Pancreas (tissue), 10 donors: ENCODE measurements around the gene CCDC73. TPM values are rescaled to one million over a fixed set of nuclear protein-coding genes. Genes with fewer than 3 reads are reported as not detected.

Experiments
- ATAC-seq, 4 donors: fragments of 200-7000 bp; cut with Tn5 transposase; one replicate each; pipeline versions ENCODE4 v1.8.0 to v1.9.1; 2020; ENCODE audit warnings: mild to moderate bottlenecking in 4 of 4, moderate library complexity in 4 of 4
- DNase-seq, 6 donors: peaks; one replicate each; pipeline ENCODE4 v3.0.0-alpha.2; 2020
- FAIRE-seq: peaks from 2 replicates; lab custom pipeline; 2012; peaks lifted over from hg19 to GRCh38; lab: Jason Lieb, UNC
- H3K27ac ChIP-seq, 4 donors: fragments of 200-600 bp; sonication (generic); 1 replicate in 3 of 4; 2 replicates in 1 of 4; pipeline versions ENCODE4 v1.5.0 to v1.8.0; 2020
- H3K27me3 ChIP-seq, 4 donors: fragments of 200-600 bp; one replicate each; pipeline ENCODE4 v1.8.0; 2021
- H3K36me3 ChIP-seq, 3 donors: fragments of 200-600 bp; sonication (generic) in 1 of 3; one replicate each; pipeline versions ENCODE4 v1.5.0 to v1.8.0; 2020 to 2021
- H3K4me1 ChIP-seq, 3 donors: fragments of 200-600 bp; one replicate each; pipeline ENCODE4 v1.8.0; 2021
- H3K4me3 ChIP-seq, 4 donors: fragments of 200-600 bp; sonication (generic) in 2 of 4; one replicate each; pipeline versions ENCODE4 v1.5.0 to v1.8.0; 2020 to 2021
- H3K9me3 ChIP-seq, 4 donors: fragments of 200-600 bp; one replicate each; pipeline ENCODE4 v1.8.0; 2021
- WGBS, 2 donors: extraction: QIAGEN DNeasy Blood & Tissue Kit; methylation state at CpG; one replicate each; pipeline ENCODE4 v1.1.7; 2013; 5-methylcytosine and 5-hydroxymethylcytosine counted together
- intact Hi-C, 3 donors: fragments of 100-400 bp; cut with DNase I; formaldehyde crosslinking; loops; one replicate each; pipeline versions ENCODE4 v1.11.1 to v1.14.2; 2022
- polyA plus RNA-seq, 2 donors: library from polyadenylated mRNA; stranded (reverse); fragments of 200-250 nt; gene quantifications; one replicate each; pipeline ENCODE4 v1.2.3, GENCODE V29; 2013
- total RNA-seq, 6 donors: library from RNA; stranded (reverse); fragmentation: NEBNext Ultra II Directional in 4 of 6; extraction: Animal tissue kit (Norgen Biotek cat#: 25700) in 4 of 6; gene quantifications; one replicate each; pipeline versions ENCODE4 v1.2.1 to v1.2.4, GENCODE V29; 2021 to 2023
- TF ChIP-seq, protein P1 (sequence below), 4 donors: fragments of 200-600 bp; sonication (generic) in 3 of 4; IDR thresholded peaks; one replicate each; pipeline versions ENCODE4 v1.5.0 to v1.8.0; 2021; ENCODE audit warnings: antibody characterized with exemption in 4 of 4
- donor health status: healthy with polysubstance abuse.
- donor health status: DM: no; HTN: no; CAD: no; lungs with moderate emphysema.
- donor health status: DM: no; HTN: no; CAD: no.
- donor health status: control.
- donor health status: control.
- donor health status: Bipolar disorder and iron deficiency.
- donor health status: DM: yes; HTN: yes; CAD: no.
- donor health status: DM: no; HTN: no; CAD: no.
- donor health status: DM: no; HTN: no; CAD: no.
- donor health status: DM: yes; HTN: yes; CAD: no.

Gene CCDC73
- total and polyA plus RNA-seq, 8 donors: 0.06 TPM; not detected in 7

DNA sequence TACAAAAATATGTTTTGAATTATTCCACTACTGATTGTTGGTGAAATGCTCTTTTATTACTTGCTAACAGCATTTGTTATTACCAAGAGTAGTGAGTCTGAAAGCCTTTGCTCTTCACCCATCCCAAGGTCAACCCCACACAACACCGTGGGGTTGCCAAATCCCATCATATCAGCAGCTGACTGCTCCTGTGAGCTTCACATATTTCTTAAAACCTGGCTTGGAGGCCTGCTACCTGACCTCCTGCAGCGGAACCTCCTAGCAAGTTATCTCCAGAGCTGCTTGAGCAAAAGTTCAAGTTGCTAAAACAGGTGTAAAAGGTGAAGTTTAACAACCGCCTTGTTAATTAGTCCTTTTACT is 230.9 kb downstream of the CCDC73 start:
- no peak overlapping the region for H3K27ac ChIP-seq
- TF ChIP-seq, protein P1, sequence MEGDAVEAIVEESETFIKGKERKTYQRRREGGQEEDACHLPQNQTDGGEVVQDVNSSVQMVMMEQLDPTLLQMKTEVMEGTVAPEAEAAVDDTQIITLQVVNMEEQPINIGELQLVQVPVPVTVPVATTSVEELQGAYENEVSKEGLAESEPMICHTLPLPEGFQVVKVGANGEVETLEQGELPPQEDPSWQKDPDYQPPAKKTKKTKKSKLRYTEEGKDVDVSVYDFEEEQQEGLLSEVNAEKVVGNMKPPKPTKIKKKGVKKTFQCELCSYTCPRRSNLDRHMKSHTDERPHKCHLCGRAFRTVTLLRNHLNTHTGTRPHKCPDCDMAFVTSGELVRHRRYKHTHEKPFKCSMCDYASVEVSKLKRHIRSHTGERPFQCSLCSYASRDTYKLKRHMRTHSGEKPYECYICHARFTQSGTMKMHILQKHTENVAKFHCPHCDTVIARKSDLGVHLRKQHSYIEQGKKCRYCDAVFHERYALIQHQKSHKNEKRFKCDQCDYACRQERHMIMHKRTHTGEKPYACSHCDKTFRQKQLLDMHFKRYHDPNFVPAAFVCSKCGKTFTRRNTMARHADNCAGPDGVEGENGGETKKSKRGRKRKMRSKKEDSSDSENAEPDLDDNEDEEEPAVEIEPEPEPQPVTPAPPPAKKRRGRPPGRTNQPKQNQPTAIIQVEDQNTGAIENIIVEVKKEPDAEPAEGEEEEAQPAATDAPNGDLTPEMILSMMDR (IDR thresholded peaks at IDR 0.05): no peak
- no peaks in the 10 kb centered on the region for H3K27me3 ChIP-seq
- H3K4me1 ChIP-seq: no peaks in the 10 kb centered on the region
- DNase-seq (no peak), FAIRE-seq (no peak), ATAC-seq (no peak)
- intact Hi-C loops: no loop called here
- H3K4me3 ChIP-seq: no peak overlapping the region
- 37 to 42% methylated on average over 3 of the region's 3 CpGs for WGBS, 2 donors
- H3K9me3 ChIP-seq: no peaks in the 10 kb centered on the region
- no peaks in the 10 kb centered on the region for H3K36me3 ChIP-seq

GRCh38 chr11:32562839-32563599 is 231.4 kb downstream of the CCDC73 start:
- intact Hi-C loops: no loop called here
- WGBS, 2 donors: 69 to 71% methylated on average over 10 of the region's 10 CpGs
- no peak overlapping the region for H3K27ac ChIP-seq
- H3K4me3 ChIP-seq: no peak overlapping the region
- FAIRE-seq (no peak), ATAC-seq (no peak), DNase-seq (no peak)
- no peaks in the 10 kb centered on the region for H3K36me3 ChIP-seq
- no peaks in the 10 kb centered on the region for H3K27me3 ChIP-seq
- TF ChIP-seq, protein P1 (IDR thresholded peaks at IDR 0.05): no peak
- H3K9me3 ChIP-seq: no peaks in the 10 kb centered on the region
- H3K4me1 ChIP-seq: no peaks in the 10 kb centered on the region

DNA sequence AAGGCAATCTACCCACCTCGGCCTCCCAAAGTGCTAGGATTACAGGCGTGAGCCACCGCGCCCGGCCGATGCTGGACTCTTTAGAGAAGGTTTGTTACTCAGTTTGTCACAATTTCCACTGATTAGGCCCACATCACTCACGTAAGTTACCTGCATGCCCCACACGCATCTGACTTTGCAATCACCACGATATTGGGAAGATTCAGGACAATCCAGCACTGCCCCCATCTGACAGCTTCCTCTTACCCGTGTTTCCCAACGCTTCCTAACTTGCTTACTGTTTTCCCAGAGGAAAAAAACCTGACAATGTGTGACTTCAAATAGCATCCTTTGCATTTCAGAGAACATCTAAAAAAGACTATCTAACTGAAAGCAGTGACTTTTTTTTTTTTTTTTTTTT is 232.6 kb downstream of the CCDC73 start:
- H3K27ac ChIP-seq: no peak overlapping the region
- 73 to 77% methylated on average over 11 of the region's 11 CpGs for WGBS, 2 donors
- TF ChIP-seq, protein P1 (IDR thresholded peaks at IDR 0.05): no peak
- H3K27me3 ChIP-seq: no peaks in the 10 kb centered on the region
- no peak overlapping the region for H3K4me3 ChIP-seq
- H3K9me3 ChIP-seq: no peaks in the 10 kb centered on the region
- no peaks in the 10 kb centered on the region for H3K4me1 ChIP-seq
- ATAC-seq (no peak), DNase-seq (no peak), FAIRE-seq (no peak)
- H3K36me3 ChIP-seq: no peaks in the 10 kb centered on the region
- intact Hi-C loops: no loop called here

DNA sequence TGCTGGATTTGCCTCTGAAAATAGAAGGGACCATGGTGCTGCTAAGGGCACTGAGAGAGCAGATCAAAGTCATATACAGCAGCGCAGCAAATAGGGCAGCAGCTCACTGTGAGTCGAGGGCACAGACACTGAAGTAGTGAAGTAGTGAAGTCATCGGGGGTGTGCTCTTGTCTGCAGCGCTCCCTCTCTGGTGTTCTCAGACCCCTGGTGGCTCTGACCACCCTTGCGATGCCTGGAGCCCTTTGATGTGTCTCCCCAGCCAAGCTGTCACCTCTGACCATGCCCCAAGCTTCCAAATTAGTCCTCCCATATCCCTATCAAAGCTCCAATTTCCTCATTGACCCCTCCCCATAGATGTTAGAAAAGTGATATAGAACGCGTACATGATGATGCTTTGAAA is 238.6 kb downstream of the CCDC73 start:
- DNase-seq: no peak
- TF ChIP-seq, protein P1 (IDR thresholded peaks at IDR 0.05): no peak
- Histone ChIP-seq H3K27ac (no peak overlapping the region), H3K36me3 (no peaks in the 10 kb centered on the region), H3K4me3 (no peak overlapping the region), H3K9me3 (no peaks in the 10 kb centered on the region), H3K27me3 (no peaks in the 10 kb centered on the region), H3K4me1 (no peaks in the 10 kb centered on the region)
- FAIRE-seq: no peak
- intact Hi-C loops: no loop called here
- WGBS, 2 donors: 82 to 89% methylated on average over 7 of the region's 7 CpGs
- ATAC-seq: no peak

DNA sequence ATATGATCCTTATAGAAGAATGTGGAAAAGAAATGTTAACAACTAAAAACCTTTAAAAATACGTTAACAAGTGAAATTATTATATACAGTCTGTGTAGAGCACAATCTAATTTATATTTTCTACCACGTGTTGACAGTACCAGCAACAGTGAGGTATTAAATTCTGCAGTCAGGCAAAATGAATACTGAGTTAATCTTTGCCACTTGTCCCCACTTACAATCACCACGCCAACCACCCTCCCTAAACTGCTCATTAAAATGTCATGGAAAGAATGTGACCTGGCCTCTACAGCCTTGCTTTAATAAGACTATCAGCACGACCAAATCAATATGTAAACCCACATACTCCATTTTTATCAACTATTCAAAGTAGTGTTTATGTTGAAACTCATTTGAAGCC is 239.4 kb downstream of the CCDC73 start:
- TF ChIP-seq, protein P1 (IDR thresholded peaks at IDR 0.05): no peak
- no peaks in the 10 kb centered on the region for H3K27me3 ChIP-seq
- FAIRE-seq (no peak), ATAC-seq (peak in 1 of 4 donors; percentile 60), DNase-seq (no peak)
- 10 to 15% methylated on average over 4 of the region's 4 CpGs for WGBS, 2 donors
- no peaks in the 10 kb centered on the region for H3K9me3 ChIP-seq
- intact Hi-C loops: no loop called here
- no peak overlapping the region for H3K27ac ChIP-seq
- H3K4me1 ChIP-seq: no peaks in the 10 kb centered on the region
- H3K4me3 ChIP-seq: no peak overlapping the region
- no peaks in the 10 kb centered on the region for H3K36me3 ChIP-seq
